ENCODE data around the gene GFM2.
"Not testable (repeated sequence)": the region's sequence is repeated elsewhere in the genome, so short reads cannot be mapped to it uniquely, and the experiment has no call there.

GFM2 gene

GRCh38 chr5:74722271-74722670 is 44.6 kb downstream of the GFM2 start:
- no peak for DNase-seq (ENCODE audit: low spot score)

- no peak for DNase-seq (ENCODE audit: low spot score)
Observed at GRCh38 chr5:74717596-74717995, 49.3 kb downstream of the GFM2 start.

DNA sequence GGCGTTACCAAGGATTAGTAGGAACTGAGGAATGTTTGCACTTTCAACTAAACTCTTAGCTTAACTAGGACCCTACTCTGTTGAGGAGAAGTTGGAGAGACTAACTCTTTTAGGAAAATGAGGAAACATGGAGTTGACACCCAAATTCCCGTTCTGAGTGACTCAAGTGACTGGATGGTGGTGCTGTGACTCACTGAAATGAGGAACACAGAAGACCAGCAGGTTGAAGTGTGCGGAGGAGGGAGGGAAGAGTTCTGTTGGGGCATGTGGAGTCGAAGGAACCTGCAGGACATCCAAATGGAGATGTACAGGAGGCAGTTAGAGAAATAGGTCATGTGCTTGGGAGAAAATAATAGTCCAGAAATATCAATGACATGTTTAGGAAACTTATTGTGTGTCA is 73.7 kb downstream of the GFM2 start:
- DNase-seq (ENCODE audit: low spot score) = no peak

- no peak for DNase-seq (ENCODE audit: low spot score)
Observed at GRCh38 chr5:74686962-74687751, 79.8 kb downstream of the GFM2 start.

DNA sequence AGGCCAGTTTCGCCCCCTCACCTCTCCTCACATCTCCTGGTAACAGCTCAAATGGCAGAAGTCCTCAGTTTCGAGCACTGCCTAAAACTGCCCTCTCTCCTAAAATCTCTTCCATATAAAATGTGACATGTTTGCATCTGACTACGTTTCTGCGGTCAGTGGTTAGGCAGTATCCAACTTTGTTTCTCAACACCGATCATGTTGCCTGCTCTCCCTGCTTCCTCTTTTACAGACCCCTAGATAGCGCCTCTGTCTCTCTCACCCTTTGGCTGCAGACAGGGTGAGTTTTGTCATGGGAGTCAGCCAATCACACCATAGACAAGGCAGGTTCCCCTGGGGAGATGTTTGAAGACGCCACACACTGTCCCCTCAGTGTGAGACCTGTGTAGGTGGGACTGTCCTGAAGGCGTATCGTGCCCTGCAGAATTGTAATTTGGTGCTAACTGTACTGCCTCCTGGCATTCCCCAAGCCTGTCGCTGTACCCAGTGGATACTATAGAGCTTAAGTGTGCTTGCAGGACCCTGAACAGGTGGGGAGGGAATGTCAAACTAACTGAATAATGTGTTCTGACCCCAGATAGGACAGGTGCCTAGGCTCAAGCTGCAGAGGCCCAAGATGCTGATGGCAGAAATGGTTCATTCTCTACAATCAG is 80.8 kb downstream of the GFM2 start:
- no peak for DNase-seq (ENCODE audit: low spot score)

DNA sequence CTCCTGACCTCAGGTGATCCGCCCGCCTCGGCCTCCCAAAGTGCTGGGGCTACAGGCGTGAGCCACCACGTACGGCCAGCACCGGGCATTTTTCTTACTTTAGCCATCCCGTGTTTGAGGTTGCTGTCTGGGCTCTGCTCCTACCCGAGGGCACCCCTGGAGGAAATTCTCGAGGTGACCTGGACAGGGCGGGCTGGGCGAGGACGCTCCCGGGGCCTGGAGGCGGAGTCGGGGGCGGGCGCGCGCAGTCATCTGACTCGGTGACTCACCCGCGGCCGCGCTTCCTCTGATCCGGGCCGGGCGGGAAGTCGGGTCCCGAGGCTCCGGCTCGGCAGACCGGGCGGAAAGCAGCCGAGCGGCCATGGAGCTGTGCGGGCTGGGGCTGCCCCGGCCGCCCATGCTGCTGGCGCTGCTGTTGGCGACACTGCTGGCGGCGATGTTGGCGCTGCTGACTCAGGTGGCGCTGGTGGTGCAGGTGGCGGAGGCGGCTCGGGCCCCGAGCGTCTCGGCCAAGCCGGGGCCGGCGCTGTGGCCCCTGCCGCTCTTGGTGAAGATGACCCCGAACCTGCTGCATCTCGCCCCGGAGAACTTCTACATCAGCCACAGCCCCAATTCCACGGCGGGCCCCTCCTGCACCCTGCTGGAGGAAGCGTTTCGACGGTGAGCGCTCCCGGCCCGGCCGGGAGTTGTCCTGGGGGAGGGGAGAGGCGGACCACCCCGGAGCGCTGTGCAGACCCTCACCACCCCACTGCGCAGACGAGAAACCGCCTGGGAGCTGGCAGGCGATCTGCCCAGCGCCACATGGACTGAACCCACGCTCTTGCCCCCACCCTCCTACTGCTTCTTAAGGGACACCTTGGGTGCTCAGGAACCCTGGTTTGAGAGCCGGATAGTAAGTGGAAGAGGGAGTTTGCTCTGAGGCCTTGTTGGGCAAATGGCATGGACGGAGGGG is 81.7 kb downstream of the GFM2 start, which contains the start of gene HEXB:
TSS of gene HEXB (plus strand) at position 334 of the 952 bp plus-strand sequence. CDS start at position 362, 28 bp downstream.
- peak; percentile 70 for DNase-seq (ENCODE audit: low spot score)

DNA sequence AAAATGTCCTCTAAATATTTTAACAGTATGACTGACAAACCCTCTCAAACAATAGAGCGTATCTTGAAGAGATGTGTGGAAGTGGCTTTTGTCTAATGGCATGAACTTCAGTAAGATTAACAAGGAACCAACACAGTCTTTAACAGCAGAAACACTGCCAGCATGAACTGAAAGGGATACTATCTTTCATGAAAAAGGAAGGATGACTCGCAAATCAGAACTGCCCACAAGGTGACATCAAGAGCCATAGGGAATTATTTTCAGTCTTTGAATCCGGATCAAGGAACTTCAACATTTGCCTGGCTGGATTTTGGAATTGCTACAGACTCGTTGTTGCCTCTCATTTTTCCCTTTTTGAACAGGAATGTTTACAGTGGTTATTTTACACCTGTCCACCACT is 87.0 kb downstream of the GFM2 start:
- no peak for DNase-seq (ENCODE audit: low spot score)

DNA sequence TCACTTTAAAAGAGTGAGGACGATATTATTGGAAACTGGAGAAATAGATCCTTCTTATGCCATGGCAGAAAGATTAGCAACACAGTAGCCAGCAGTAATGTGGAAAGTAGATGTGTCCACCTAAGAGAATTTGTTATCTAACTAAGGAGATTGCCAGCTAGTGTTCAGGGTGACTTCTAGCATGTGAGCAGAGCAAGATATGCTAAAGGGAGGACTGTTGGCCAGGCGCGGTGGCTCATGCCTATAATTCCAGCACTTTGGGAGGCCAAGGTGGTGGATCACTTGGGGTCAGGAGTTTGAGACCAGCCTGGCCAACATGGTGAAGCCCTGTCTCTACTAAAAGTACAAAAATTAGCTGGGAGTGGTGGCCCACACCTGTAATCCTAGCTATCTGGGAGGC is 87.6 kb downstream of the GFM2 start:
- not testable (repeated sequence) for DNase-seq (ENCODE audit: low spot score)

GRCh38 chr5:74678123-74678522 is 88.8 kb downstream of the GFM2 start:
- DNase-seq (ENCODE audit: low spot score) = not testable (repeated sequence)

DNA sequence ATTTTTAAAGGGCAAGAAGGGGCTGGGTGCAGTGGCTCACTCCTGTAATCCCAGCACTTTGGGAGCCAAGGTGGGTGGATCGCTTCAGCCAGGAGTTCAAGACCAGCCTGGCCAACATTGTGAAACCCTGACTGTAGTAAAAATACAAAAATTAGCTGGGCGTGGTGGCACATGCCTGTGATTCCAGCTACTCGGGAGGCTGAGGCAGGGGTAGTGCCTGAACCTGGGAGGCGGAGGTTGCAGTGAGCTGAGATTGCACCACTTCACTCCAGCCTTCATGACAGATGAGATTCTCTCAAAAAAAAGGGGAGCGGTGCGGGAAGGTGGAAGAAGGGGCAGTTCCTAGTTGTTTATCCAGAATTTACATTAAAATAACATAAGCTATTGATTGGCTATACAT is 90.5 kb downstream of the GFM2 start:
- not testable (repeated sequence) for DNase-seq (ENCODE audit: low spot score)

DNA sequence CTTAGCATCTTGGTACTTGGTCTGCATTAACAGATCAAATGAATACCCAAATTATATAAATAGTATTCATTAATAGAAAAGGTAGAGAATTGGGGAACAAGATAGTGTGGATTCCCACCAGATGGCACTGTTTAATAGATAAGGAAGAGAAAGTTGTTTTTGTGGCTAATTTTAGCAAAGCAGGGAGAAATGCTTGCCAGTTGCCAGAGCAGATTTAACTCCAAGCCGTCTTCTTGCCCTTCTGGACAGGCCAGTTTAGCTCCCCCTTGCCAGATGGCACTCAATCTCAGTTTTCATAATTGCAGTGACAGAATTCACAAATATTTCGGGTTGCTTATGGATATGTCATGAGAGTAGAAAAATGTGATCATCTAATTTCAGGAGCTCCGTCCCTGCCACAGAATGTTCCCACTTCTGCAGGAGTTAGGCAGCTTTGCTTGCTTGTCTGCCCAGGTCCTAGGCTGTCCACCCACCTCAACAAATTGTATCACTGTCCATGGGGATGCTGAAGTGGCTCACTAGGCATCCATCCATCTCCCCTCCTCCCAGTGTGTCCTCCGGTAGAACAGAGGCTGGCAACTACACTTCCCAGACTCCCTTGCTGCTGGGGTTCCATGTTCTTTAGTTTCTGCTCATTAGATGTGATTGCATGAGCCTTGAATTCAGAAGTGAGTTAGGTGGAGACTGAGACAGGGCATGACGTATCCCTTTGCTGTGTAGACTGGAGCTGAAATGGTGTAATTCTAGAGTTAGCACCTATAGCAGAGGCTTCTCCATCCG is 93.7 kb downstream of the GFM2 start:
- peak; percentile 65 for DNase-seq (ENCODE audit: low spot score)

- DNase-seq (ENCODE audit: low spot score) = no peak
Observed at GRCh38 chr5:74672215-74672877, 94.6 kb downstream of the GFM2 start.

Small RNA genes within 50 kb of the gene (small RNA-seq; reads per million reads assigned to genes)
- gene RNU6-658P = 0 reads per million in 2 experiments
